Astrocyte of the spinal cord (primary cell): ENCODE results near the gene METTL2B.
A peak's percentile ranks its signal among the peaks of the same experiment; 100 is the strongest.
"Not testable (repeated sequence)": the region's sequence is repeated elsewhere in the genome, so short reads cannot be mapped to it uniquely, and the experiment has no call there.

Source experiments
- DNase-seq: peaks from one replicate; pipeline ENCODE4 v3.0.0; 2011; ENCODE audit warnings: low read depth, low spot score
- H3K4me3 ChIP-seq: 2 replicates; pipeline ENCODE4 v1.5.1; 2011; ENCODE audit warnings: low read depth, mild to moderate bottlenecking, low read length, moderate library complexity
- CTCF ChIP-seq: IDR thresholded peaks from 2 replicates; pipeline ENCODE4 v1.5.1; 2012; ENCODE audit warnings: low read depth, mild to moderate bottlenecking, low read length, inconsistent platforms
- in situ Hi-C: cut with HindIII; loops from 2 replicates; pipeline ENCODE4 v1.10.0; 2017; ENCODE audit warnings: low sequenced_read_pairs

METTL2B gene

GRCh38 chr7:128476402-128477335, at the start of gene METTL2B:
Gene METTL2B, plus strand, starts transcription at chr7:128476748. Its CDS starts 18 bp downstream, at chr7:128476766.
- peak; percentile 90 for DNase-seq
- in situ Hi-C loops: not testable (repeated sequence)
- H3K4me3 ChIP-seq: peak within 1 kb of the TSS; percentile 83
- TF ChIP-seq CTCF: peak; percentile 44

GRCh38 chr7:128427289-128427891, 49.2 kb upstream of the METTL2B start:
- DNase-seq: peak; percentile 64

GRCh38 chr7:128430207-128430606, 46.3 kb upstream of the METTL2B start:
- no peak overlapping the region for H3K4me3 ChIP-seq
- TF ChIP-seq CTCF: no peak
- in situ Hi-C loops: no loop called here
- DNase-seq: no peak

More at GRCh38 chr7:128427289-128427891, 49.2 kb upstream of the METTL2B start:
- in situ Hi-C loops: no loop called here
- TF ChIP-seq CTCF: peak; percentile 59
- no peak overlapping the region for H3K4me3 ChIP-seq

- peak; percentile 42 for DNase-seq
Measured at GRCh38 chr7:128431221-128431620, 45.3 kb upstream of the METTL2B start.

GRCh38 chr7:128431754-128432153, 44.8 kb upstream of the METTL2B start:
- no peak for TF ChIP-seq CTCF
- H3K4me3 ChIP-seq: no peak overlapping the region
- in situ Hi-C loops: no loop called here
- no peak for DNase-seq

More at GRCh38 chr7:128431221-128431620, 45.3 kb upstream of the METTL2B start:
- TF ChIP-seq CTCF: no peak
- in situ Hi-C loops: no loop called here
- H3K4me3 ChIP-seq: no peak overlapping the region

GRCh38 chr7:128434413-128435326, 41.9 kb upstream of the METTL2B start:
- TF ChIP-seq CTCF: no peak
- no peak for DNase-seq
- H3K4me3 ChIP-seq: no peak overlapping the region
- in situ Hi-C loops: no loop called here
